Measurements from ENCODE around the gene KIF1B. TPM values are rescaled to one million over a fixed set of nuclear protein-coding genes. Genes with fewer than 3 reads are reported as not detected.

Gene KIF1B
- total and polyA plus RNA-seq, 9 of the 15 experiments (the other 6 are each of a cell fraction or from before 2014, with no cell fraction given) = 2.8 to 19.8 (median 11.9) TPM

DNA sequence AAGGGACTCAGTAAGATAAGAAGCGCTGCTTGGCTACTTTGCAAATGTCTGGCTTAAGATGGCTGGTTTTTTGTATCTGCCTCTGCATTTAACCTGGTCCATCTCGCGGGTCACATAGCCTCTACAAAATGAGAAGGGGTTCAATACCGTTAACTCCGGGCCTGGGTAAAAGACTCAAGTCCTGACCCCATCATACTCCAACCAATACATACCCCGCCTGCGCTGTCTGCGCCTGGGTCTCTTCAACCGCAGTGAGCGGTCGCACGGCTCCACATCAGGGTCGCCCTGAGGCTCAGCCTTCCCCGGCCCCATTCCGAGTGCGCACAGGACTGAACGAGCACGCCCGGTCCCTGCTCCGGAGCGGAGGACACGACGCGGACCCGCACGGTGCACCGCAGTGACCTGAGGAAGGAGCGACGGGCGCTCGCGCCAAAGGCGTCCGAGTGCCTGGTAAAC is 187.9 kb downstream of the KIF1B start (continued):
- TF ChIP-seq, protein P1, sequence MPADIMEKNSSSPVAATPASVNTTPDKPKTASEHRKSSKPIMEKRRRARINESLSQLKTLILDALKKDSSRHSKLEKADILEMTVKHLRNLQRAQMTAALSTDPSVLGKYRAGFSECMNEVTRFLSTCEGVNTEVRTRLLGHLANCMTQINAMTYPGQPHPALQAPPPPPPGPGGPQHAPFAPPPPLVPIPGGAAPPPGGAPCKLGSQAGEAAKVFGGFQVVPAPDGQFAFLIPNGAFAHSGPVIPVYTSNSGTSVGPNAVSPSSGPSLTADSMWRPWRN (IDR thresholded peaks at IDR 0.05; ENCODE audit: low read depth) = no peak
- TF ChIP-seq SIN3B (IDR thresholded peaks at IDR 0.05; ENCODE audit: low read depth) (no peak), KAT8 (IDR thresholded peaks at IDR 0.05; ENCODE audit: low read depth) (no peak), BCOR (IDR thresholded peaks at IDR 0.05) (peak; percentile 9; the same call in 1 of the 2 replicates), HLTF (IDR thresholded peaks at IDR 0.05) (no peak), SMAD1 (IDR thresholded peaks at IDR 0.05; ENCODE audit: low read depth, low read length, partially characterized antibody) (no peak)
- TF ChIP-seq, protein P2, sequence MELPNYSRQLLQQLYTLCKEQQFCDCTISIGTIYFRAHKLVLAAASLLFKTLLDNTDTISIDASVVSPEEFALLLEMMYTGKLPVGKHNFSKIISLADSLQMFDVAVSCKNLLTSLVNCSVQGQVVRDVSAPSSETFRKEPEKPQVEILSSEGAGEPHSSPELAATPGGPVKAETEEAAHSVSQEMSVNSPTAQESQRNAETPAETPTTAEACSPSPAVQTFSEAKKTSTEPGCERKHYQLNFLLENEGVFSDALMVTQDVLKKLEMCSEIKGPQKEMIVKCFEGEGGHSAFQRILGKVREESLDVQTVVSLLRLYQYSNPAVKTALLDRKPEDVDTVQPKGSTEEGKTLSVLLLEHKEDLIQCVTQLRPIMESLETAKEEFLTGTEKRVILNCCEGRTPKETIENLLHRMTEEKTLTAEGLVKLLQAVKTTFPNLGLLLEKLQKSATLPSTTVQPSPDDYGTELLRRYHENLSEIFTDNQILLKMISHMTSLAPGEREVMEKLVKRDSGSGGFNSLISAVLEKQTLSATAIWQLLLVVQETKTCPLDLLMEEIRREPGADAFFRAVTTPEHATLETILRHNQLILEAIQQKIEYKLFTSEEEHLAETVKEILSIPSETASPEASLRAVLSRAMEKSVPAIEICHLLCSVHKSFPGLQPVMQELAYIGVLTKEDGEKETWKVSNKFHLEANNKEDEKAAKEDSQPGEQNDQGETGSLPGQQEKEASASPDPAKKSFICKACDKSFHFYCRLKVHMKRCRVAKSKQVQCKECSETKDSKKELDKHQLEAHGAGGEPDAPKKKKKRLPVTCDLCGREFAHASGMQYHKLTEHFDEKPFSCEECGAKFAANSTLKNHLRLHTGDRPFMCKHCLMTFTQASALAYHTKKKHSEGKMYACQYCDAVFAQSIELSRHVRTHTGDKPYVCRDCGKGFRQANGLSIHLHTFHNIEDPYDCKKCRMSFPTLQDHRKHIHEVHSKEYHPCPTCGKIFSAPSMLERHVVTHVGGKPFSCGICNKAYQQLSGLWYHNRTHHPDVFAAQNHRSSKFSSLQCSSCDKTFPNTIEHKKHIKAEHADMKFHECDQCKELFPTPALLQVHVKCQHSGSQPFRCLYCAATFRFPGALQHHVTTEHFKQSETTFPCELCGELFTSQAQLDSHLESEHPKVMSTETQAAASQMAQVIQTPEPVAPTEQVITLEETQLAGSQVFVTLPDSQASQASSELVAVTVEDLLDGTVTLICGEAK (IDR thresholded peaks at IDR 0.05) = 0 out of 2 replicates have a peak, but pooled peaks have one; percentile 40
- TF ChIP-seq, protein P2 (CRISPR knock-in tag; IDR thresholded peaks at IDR 0.05) = no peak
- TF ChIP-seq, protein P3, sequence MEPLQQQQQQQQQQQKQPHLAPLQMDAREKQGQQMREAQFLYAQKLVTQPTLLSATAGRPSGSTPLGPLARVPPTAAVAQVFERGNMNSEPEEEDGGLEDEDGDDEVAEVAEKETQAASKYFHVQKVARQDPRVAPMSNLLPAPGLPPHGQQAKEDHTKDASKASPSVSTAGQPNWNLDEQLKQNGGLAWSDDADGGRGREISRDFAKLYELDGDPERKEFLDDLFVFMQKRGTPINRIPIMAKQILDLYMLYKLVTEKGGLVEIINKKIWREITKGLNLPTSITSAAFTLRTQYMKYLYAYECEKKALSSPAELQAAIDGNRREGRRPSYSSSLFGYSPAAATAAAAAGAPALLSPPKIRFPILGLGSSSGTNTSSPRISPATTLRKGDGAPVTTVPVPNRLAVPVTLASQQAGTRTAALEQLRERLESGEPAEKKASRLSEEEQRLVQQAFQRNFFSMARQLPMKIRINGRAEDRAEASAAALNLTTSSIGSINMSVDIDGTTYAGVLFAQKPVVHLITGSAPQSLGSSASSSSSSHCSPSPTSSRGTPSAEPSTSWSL (CRISPR knock-in tag; IDR thresholded peaks at IDR 0.05; ENCODE audit: borderline replicate concordance) = no peak
- TF ChIP-seq, protein P4, sequence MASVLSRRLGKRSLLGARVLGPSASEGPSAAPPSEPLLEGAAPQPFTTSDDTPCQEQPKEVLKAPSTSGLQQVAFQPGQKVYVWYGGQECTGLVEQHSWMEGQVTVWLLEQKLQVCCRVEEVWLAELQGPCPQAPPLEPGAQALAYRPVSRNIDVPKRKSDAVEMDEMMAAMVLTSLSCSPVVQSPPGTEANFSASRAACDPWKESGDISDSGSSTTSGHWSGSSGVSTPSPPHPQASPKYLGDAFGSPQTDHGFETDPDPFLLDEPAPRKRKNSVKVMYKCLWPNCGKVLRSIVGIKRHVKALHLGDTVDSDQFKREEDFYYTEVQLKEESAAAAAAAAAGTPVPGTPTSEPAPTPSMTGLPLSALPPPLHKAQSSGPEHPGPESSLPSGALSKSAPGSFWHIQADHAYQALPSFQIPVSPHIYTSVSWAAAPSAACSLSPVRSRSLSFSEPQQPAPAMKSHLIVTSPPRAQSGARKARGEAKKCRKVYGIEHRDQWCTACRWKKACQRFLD (CRISPR knock-in tag; IDR thresholded peaks at IDR 0.05) = no peak
- TF ChIP-seq, protein P5, sequence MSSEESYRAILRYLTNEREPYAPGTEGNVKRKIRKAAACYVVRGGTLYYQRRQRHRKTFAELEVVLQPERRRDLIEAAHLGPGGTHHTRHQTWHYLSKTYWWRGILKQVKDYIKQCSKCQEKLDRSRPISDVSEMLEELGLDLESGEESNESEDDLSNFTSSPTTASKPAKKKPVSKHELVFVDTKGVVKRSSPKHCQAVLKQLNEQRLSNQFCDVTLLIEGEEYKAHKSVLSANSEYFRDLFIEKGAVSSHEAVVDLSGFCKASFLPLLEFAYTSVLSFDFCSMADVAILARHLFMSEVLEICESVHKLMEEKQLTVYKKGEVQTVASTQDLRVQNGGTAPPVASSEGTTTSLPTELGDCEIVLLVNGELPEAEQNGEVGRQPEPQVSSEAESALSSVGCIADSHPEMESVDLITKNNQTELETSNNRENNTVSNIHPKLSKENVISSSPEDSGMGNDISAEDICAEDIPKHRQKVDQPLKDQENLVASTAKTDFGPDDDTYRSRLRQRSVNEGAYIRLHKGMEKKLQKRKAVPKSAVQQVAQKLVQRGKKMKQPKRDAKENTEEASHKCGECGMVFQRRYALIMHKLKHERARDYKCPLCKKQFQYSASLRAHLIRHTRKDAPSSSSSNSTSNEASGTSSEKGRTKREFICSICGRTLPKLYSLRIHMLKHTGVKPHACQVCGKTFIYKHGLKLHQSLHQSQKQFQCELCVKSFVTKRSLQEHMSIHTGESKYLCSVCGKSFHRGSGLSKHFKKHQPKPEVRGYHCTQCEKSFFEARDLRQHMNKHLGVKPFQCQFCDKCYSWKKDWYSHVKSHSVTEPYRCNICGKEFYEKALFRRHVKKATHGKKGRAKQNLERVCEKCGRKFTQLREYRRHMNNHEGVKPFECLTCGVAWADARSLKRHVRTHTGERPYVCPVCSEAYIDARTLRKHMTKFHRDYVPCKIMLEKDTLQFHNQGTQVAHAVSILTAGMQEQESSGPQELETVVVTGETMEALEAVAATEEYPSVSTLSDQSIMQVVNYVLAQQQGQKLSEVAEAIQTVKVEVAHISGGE (CRISPR knock-in tag; IDR thresholded peaks at IDR 0.05) = peak in 1 of 3 experiments; percentile 38; a peak in 1 of 6 replicates
